Stimulated activated CD8-positive, alpha-beta memory T cell treated with anti-CD3 and anti-CD28 coated beads, Interleukin-4, amount 100 ng/mL, for 48 hours (primary cell): ENCODE data around the gene LYZL2.
"Not testable (repeated sequence)": the region's sequence is repeated elsewhere in the genome, so short reads cannot be mapped to it uniquely, and the experiment has no call there.

Experiments used
- DNase-seq: peaks from one replicate; pipeline ENCODE4 v3.0.0-alpha.2; 2020

Gene LYZL2

DNA sequence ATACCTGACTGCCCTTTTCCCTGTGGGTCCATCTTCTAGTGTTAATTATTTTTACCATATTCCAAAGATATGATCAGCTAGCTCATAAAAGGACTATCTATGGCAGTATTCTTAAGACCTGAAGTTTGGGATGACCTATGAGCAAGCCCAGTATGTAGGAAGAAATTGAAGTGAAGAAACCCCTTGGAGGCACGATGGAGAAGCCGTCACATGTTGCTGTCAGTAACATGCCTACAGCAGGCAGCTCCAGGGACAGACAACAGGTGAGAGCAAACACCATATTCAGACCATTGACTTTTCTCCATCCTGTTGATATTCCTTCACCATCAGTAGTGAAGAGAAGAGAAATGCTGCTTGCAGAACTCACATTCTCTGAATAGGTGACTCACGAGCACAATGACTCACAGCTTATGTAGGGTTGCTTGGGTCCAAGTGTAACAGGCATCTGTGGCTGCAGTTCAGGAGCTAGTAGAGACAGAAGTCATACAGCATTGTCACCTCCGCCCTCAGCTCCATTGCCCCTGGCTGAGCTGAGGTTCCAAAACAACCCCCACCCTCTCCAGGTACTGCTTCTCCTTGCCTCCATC, 8.4 kb upstream of the LYZL2 start:
- DNase-seq, result peak; percentile 53

DNA sequence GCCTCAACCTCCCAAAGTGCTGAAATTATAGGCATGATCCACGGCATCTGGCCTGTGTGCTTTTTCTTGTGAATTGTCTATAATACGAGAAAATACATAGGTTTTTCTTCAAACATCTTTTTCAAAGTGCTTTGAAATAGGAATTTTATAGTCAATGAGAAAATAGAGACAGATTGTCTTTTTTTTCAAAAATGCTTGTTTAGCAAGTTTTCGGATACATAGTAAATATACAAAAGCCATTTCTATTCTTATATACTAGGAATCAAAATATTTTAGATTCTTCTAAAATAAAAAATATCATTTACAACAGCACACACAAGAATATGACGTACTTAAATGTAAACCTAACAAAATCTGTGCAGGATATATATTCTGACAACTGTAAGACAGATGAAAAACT, 1.6 kb upstream of the LYZL2 start:
- no peak for DNase-seq

DNA sequence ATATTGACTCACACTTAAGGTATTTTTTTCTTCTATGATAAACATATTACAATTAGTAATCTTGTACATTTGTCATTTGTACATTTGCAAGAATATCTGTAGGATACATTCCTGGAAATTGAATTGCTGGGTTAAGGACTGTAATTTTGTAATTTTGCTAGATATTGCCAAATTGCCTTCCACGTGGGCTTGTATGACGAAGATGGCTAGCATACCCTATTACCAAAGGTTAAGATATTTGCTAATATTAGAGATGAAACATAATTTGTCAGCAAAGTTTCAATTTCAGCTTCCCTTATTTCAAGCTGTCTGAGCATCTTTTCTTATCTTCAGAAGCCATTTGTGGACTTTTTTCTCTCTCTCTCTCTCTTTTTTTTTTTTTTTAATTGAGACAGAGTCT, 1.0 kb upstream of the LYZL2 start:
- no peak for DNase-seq

DNA sequence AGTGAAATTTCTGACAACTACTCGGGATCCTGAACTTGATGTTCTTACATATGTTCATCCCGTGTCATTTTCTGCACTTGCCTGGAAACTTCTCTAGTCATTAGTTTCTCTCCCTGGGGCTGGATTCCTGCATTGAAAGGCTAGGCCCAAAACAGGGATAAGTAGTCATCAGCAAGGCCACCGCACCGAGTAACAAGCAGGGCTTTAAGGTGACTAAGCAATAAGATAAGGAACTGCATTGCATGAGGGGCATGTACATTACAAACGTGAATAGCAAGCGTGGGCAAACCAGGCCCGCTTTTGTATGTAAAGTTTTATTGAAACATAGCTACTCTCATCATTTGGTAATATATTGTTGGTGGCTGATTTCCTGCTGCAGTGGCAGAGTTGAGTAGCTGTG, 977 bp downstream of the LYZL2 start:
- DNase-seq, result not testable (repeated sequence)

DNA sequence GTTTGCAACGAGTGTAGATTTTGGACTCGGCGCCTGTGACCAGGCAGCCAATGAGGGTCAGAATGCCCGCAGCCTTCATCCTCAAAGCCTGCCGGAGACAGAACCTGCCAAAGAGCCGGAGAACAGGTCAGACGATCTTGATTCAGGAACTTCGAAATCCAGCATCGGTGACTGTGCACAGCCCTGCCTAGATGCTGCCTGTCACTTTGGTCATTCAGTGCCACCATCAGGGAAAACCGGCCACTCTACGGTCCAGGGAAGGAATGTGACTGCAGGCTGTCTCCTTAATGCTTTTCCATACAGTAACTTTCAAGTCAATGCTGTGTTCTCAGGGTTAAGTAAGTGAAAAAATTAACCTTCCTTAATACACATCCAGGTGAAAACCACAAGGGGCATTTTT, 2.7 kb downstream of the LYZL2 start:
- not testable (repeated sequence) for DNase-seq

DNA sequence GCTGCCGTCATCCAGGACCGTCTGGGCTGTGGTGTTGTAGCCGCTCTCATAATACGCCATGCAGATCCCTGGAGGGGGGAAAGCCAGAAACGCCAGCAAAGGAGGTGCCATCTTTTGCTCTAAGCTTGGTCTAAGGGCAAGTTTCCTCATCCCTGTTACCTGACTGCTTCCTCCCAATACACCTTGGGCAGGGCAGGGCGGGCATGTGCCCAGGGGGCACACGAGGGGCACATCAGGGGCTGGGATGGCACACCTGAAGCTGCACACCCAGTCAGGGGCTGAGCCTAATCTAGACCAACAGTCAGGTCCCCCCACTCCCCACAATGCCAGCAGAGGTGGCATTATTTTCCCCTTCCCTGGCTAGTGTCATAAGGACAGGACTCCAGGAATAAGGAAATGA, 3.4 kb downstream of the LYZL2 start:
- DNase-seq, result not testable (repeated sequence)

DNA sequence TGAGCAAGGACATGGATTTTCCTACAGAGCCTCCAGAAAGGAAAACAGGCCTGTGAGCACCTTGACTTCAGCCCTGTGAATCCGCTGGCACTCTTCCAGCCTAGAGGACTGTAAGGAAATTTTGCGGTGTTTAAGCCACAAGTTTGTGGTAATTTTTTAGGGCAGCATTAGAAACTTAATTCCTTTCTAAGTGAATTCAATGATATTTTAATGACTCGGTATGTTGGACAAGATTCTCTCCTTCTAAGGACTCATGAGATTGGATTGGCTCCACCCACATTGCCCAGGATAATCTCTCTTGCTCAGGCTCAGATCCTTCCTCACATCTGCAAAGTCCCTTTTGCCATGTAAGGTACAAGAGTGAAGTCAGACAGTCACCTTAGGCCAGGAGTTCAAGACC, 4.5 kb downstream of the LYZL2 start:
- no peak for DNase-seq

DNA sequence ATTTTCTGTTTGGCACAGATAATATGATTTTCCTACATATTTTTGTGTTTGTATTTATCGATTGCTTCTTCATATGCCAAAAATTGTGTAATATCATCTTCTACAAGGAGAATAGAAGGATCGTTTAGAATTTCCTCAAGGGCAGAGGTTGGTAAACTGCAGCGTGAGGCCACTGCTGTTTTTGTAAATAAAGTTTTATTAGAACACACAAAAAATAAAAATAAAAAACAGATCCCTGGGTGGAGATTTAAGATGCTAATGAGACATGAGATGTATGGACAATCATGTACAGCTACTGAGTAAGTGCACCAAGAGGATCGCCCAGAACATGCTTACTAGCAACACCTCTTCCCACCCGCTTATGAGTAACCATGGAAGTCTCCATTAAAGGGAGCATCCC, 9.6 kb downstream of the LYZL2 start:
- no peak for DNase-seq

DNA sequence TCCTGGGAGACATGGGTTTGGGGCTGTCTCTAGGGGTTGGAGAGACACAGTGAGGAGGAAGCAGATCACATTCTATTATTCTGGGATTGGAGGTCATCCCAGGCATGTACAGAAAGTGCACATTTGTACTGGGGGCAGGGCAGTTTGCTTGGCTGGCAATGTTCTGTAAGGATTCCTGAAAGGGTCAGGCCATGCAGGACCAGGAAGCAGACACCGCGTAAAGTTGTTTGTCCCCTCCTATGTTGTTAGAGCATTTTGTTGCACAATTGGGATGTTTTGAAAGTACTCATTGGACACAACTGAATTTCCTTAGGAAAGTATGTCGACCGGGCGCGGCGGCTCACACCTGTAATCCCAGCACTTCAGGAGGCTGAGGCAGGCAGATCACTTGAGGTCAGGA, 12.5 kb downstream of the LYZL2 start:
- DNase-seq, result no peak

DNA sequence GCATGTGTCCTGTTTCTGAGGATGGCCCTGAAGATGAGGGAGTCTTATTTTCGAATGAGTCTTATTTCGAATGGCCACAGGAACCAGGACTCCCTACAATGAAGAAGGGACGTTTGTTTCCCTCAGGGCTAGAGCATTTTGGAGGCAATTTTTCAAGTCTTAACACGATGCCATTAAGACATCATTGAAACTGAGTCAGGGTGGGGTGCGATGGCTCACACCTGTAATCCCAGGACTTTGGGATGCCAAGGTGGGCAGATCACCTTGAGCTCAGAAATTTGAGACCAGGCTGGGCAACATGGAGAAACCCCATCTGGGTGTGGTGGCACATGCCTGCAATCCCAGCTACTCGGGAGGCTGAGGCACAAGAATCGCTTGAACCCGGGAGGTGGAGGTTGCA, 18.5 kb downstream of the LYZL2 start:
- DNase-seq, result not testable (repeated sequence)

DNA sequence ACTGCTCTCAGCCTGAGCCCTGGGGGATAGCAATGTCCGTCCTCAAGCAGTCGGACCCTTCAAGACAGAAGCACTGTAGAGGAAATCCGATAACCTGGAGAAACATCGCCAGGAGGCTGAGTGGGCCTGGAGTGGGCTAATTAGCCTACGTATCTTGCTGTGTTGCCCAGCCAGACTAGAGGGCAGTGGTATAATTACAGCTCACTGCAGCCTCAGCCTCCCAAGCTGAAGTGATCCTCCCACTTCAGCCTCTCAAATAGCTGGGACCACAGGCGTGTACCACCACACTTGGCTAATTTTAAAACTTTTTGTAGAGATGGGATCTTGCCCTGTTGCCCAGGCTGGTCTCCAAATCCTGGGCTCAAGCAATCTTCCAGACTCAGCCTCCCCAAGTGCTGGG, 21.7 kb downstream of the LYZL2 start:
- no peak for DNase-seq

DNA sequence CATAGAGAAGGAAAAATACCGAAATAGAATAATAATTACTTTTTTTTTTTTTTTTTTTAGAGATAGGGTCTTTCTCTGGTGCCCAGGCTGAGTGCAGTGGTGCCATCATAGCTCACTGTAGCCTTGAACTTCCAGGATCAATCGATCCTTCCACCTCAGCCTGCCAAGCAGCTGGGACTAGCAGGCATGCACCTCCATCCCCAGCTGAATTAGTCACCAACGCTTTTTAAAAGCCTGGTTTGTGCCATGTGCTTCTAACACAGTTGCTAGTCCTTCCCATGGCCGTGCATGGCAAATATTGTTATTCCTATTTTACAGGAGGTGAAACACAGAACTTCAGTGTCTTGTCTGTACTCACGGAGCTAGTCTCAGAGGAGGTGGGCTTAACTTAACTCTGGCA, 23.2 kb downstream of the LYZL2 start:
- DNase-seq, result no peak

DNA sequence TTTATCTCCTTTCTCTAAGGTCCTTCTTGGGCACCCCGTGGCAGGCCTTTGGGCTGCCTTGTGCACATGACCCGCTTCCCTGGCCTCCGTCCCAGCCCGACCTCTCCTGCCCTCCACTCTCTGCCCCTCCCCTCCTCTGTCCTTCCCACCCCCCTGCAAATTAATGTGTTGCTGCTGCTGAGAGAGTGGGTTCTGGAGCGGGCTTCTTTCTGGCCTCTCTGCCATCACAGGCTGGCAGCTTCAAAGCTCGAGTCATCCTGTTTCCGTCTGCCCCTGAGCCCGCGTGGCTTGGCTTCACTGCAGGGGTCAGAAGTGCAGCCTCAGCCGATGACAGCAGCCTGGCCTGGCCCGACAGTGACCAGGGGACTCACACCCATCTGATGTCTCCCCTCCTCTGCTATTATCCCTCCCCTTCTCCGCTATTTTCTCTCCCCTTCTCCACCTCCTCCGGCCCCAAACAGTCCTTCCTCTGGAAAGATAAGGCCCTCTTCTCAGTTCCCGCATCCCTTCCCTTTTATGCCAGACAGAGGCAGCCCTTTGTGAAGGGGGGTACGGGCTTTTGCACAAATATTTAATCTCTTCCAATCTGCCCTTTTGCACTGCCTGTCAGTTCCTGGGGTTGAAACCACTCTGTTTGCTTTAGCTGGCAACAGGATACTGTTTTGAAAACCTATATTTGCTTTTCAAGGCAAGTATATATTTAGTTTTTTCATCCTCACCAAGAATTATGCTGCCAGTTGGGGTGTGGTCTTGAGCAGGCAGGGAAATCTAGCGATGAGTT, 24.0 kb downstream of the LYZL2 start:
- DNase-seq, result not testable (repeated sequence)

DNA sequence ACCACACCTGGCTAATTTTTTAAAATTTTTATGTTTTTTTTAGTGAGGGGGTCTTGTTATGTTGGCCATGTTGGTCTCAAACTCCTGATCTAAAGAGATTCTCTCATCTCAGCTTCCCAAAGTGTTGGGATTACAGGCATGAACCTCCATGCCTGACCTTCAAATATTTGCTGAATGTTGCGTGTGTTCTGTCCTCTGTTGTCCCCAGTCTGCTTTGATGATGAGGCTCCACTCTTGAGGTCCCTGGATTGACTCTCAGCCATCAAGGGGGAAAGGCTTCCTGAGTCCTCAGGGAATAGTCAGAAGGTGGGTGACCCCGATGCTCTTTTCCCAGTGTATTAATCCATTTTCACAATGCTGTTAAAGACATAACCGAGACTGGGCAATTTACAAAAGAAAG, 26.0 kb downstream of the LYZL2 start:
- DNase-seq, result no peak

DNA sequence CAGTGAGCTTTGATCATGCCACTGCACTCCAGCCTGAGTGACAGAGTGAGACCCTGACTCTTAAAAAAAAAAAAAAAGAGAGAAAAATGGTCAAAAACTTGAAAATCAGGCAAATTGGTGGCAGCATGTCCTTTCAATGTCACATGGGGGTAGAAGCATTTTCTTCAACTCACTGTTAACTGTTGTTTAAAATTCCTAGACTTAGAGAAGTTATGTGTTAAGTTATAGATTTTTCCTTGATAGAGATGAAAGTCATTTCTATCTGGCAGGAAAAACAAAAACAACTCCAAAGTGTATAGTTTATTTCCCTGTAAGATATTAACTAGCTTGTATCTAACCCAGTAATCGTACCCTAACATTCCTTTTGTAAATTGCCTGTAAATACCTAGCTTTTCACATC, 26.8 kb downstream of the LYZL2 start:
- DNase-seq, result no peak

DNA sequence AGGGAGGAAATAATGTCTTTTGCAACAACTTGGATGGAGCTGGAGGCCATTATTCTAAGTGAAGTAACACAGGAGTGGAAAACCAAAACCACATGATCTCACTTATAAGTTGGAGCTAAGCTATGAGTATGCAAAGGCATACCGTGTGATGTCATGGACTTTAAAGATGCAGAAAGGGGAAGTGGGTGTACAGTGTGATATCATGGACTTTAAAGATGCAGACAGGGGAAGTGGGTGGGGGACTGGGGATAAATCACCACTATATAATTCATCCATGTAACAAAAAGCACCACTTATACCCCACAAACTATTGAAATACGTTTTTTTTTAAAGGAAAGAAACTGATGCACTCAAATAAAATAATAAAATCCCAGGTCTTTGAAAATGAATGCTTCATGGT, 29.5 kb downstream of the LYZL2 start:
- DNase-seq, result no peak

DNA sequence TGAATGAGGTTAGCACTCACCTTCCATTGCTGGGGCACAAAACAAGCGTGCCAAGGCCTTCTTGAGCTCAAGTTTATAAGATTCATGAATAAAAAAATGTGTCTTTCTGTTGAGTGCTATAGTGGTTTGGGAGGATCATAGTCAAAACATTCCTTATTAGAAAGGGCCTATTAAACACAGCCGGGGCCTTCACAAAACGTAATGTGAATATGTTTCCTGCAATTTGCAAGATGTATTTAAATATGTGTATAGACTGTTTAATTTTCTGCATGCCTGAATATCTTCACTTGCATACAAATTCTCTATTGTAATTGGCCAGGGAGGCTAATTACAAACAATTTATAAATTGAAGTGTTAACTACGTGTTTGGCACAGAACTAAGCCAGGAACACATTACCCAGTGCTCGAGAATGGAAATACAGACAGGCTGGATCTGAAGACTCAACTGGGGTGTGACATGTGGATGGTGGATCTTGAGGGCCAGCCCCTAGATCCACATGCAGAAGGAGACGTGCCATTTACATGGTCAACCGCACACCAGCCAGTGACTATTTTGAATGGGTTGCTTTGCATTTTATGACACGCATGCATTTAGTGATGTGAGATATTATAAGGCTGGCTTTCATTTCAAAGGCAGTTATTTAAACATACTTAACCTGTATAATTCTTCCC, 31.3 kb downstream of the LYZL2 start:
- no peak for DNase-seq

DNA sequence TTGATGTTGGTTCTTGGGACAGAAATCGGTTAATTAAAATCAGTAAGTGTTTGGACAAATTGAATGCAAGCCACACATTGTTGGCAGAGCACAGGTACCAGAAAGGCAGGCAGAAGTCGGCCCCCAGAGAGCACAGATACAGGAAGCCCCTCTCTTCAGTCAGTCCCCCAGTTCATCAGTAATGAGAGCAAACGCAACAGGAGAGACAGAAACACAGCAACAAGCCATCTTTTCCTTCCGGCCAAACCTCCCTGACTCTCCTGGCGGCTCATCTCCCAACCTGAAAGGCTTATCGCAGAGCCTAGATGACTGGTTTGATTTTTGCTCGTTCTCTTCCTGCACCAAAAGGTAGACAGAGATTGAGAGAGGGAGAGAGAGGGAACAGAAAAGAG, 32.1 kb downstream of the LYZL2 start:
- not testable (repeated sequence) for DNase-seq

DNA sequence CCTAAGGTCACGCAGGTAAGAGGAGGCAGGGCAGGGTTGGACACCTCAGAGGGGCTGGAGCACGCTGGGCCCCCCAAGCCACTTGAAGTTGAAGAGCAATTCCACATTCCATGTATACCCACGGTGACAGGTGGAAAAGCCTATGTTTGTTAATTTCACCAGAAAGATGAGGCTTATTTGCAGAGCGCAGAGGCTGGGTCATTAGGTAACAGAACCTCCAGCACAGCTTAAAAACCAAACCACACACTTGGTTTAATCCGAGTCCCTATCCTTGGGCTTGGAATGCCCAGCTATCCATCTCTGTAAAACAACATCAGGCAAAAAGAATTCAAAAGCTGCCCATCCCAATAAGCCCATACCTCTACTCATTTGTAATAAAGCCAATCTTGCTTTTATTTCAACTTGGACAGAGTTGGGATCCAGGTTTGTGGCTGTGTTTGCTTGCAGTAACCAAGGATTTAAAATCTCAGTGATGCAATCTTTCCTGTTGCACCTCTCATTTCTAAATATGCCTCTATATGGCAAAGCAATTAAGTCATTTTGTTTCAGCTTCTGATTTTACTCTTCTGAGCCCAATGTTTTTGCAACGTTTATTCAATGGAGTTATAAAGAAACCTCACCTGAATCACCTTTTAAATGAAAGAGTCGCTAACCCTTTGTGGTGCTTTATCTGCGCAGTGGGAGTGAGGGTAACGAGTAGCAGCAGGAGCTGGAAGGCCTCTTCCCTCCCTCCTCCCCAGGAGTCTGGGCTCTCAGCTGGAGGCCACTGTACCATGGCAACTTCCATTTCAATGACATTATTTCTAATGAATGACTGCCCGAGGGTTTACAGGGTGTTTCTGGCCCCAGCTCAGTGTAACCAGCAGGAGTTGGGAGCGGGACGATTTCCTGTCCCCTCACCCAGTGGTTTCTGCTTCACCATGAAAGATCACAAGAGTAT, 32.8 kb downstream of the LYZL2 start:
- DNase-seq, result not testable (repeated sequence)

DNA sequence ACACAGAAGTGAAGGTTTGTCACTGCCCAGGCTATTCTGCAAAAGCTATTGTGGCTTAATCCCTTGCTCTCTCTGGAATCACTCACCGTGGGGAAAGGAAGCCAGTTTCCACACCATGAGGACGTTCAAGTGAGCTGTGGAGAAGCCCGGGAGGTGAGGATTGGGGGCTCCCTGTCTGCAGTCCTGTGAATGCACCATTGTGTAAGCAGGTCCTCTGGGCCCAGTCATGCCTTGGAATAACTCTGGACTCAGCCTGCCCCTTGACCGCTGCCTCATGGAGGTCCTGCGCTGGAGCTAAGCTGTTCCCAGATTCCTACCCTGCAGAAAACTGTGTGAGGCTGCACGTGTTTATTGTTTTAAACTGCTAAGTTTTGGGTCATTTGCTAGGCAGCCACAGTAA, 33.5 kb downstream of the LYZL2 start:
- no peak for DNase-seq

DNA sequence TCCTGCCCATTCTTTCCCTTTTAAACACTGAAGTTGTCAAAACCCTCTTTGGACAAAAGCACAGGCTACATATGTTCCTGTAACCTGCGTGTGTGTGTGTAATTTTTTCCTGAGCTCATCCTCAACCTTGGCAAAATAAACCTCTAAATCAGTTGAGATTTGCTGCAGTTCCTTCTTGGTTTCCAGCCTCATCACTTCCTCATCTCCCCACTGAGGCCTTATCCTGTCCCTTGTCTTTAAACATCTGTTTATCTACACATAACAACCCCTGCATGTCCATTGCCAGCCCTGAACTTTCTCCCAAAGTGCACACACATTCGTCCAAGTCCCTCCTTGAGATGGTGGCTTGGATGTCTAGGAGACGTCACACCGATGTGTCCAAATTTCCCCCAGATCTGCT, 35.5 kb downstream of the LYZL2 start:
- DNase-seq, result no peak

DNA sequence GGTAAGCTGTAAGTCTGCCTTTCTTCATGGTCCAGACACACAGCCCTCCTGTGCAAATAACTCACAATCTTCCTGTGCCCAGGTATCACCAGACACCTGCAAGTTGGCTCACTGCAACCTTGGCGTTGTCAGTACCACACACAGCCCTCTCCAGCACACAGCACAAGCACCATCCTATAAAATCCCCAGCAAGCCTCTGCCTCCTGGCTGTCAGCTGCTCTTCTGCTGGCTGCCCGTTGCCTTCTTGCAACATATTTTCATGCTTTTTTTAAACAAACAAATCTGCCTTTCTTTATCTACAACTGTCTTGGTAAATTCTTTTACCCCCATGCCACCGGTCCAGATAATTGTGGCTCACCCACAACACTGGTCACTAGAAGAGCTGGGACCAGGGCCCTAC, 36.8 kb downstream of the LYZL2 start:
- DNase-seq, result not testable (repeated sequence)

DNA sequence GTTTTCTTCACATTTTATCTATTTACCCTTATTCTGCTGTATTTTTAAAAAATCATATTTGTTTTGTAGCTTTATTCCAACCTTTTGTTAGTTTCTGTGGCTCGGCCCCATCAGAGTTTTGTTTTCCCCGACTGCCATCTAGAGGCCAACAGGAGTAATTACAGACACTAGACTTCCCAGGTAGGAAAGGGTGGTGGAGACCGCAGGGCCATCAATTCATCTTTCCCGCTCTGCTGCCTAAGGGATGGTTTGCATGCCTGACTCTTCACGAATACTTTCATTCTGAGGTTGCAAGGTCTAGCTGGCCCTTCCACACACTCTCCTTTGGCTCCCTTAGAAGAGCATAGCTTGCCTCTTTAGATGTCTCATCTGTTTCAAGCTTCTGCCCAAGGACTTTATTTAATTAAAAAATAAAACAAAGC, 38.3 kb downstream of the LYZL2 start:
- DNase-seq, result peak; percentile 39
